NT2/D1 (cell line): ENCODE measurements around the gene CCDC144A.
"Not testable (repeated sequence)": the region's sequence is repeated elsewhere in the genome, so short reads cannot be mapped to it uniquely, and the experiment has no call there.

Experiments
- YY1 ChIP-seq: IDR thresholded peaks from 2 replicates; pipeline ENCODE4 v1.6.1; 2011; ENCODE audit not compliant: insufficient read length, insufficient read depth
- ZNF274 ChIP-seq: IDR thresholded peaks from 2 replicates; pipeline ENCODE4 v1.6.1; 2011; ENCODE audit warnings: mild to moderate bottlenecking, low read depth, low read length

GRCh38 chr17:16823768-16824406, 133.8 kb downstream of the CCDC144A start:
- TF ChIP-seq YY1, ZNF274: not testable (repeated sequence)
